HG02885 (cell line): ENCODE measurements around the gene TMPRSS12.
"Not testable (repeated sequence)": the region's sequence is repeated elsewhere in the genome, so short reads cannot be mapped to it uniquely, and the experiment has no call there.

Source experiments
- ATAC-seq: cut with Tn5 transposase; IDR thresholded peaks from one replicate; pipeline ENCODE4 v1.9.1; 2021; ENCODE audit warnings: mild to moderate bottlenecking; ENCODE audit not compliant: unreplicated experiment, poor library complexity

The TMPRSS12 gene

GRCh38 chr12:50855218-50855617, 12.5 kb downstream of the TMPRSS12 start:
- not testable (repeated sequence) for ATAC-seq

- ATAC-seq, result not testable (repeated sequence)
Observed at GRCh38 chr12:50855679-50856078, 13.0 kb downstream of the TMPRSS12 start.

DNA sequence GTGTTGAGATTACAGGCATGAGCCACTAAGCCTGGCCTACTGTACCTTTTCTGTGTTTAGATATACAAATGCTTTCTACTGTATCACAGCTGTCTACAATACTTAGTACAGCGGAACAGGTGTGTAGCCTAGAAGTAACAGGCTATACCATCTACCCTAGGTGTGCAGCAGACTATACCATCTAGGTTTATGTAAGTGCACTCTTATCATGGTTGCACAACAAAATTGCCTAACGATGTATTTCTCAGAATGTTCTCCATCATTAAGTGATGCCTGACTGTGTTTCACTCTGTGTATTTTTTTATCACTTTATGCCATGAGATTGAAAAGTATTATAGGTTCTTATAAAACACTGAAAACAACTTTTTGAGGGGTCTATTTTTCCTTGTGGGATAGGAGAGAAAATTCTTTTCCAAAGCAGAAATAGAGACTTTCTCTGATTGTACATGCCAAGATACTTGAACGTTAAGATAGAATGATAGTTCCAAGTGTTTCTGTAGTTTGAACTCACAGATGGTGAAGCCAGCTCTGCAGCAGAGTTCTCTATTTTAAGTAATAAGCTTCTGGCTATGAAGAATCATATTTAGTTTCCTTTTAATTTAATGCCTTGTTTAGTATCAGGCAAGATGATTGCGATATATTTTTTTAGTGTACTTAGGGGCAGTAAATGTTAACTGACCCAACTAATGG, 17.0 kb downstream of the TMPRSS12 start:
- no peak for ATAC-seq

DNA sequence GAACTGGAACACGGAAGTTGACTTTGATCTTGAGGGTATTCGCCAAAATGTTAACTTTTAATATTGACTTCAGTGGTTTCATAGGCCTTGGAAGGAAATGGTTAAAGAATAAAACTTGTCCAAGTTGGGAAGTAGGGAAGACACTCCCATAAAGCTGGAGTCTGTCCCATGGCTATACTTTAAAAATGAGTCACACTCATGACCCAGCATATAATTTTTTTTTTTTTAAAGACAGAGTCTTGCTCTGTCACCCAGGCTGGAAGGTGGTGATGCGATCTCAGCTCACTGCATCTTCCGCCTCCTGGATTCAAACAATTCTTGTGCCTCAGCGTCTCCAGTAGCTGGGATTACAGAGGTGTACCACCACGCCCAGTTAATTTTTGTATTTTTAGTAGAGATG, 19.6 kb downstream of the TMPRSS12 start:
- ATAC-seq, result no peak

- ATAC-seq, result no peak
Observed at GRCh38 chr12:50865266-50865665, 22.5 kb downstream of the TMPRSS12 start.

DNA sequence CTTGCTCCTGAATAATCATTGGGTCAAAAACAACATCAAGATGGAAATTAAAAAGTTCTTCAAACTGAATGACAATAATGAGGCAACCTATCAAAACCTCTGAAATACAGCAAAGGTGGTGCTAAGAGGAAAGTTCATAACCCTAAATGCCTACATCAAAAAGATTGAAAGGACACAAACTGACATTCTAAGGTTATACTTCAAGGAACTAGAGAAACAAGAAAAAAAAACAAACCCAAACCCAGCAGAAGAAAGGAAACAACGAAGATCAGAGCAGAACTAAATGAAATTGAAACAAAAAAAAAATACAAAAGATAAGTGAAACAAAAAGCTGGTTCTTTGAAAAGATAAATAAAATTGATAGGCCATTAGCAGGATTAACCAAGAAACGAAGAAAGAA, 26.2 kb downstream of the TMPRSS12 start:
- ATAC-seq, result not testable (repeated sequence)

GRCh38 chr12:50882563-50882962, 39.8 kb downstream of the TMPRSS12 start:
- ATAC-seq, result no peak

DNA sequence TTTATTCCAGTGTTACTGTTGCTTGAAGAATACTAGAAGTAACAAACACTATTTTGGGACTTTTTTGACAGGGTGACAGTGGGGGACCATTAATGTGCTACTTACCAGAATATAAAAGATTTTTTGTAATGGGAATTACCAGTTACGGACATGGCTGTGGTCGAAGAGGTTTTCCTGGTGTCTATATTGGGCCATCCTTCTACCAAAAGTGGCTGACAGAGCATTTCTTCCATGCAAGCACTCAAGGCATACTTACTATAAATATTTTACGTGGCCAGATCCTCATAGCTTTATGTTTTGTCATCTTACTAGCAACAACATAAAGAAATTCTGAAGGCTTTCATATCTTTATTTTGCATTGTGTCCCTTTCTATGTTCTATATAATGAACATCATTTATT, 44.5 kb downstream of the TMPRSS12 start:
- ATAC-seq, result no peak

- ATAC-seq, result no peak
Observed at GRCh38 chr12:50888666-50889065, 45.9 kb downstream of the TMPRSS12 start.

DNA sequence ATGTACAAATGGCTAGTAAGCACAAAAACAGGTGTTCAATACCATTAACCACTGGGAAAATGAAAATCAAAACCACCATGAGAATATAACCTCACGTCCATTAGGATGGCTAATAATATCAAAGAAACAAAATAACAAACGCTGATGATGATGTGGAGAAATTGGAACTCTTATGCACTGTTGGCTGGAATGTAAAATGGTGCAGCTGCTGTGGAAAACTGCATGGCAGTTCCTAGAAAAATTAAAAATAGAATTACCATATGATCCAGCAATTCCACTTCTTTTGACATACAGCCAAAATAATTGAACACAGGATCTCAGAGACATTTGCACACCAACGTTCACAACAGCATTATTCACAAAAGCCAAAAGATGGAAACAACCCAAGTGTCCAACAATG, 51.5 kb downstream of the TMPRSS12 start:
- no peak for ATAC-seq

DNA sequence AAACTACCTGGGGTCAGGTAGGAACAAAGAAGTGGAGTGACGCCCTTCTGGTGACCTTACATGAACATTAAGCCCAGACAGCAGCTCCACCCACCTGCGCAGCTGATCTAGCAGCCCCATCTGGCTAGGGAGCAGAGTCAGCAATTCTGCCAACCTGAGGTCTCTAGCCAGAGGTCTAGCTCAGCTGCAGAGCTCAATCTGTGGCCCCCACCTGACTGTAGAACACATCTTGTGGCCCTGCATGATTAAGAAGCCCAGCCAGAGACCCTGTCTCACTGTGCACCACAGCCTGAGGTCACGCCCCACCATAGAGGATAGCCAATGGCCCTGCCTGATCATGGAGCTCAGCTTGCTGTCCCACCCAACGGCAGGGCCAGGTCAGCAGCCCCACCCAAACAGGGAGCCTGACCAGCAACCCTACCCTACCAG, 59.0 kb downstream of the TMPRSS12 start:
- no peak for ATAC-seq

- not testable (repeated sequence) for ATAC-seq
Observed at GRCh38 chr12:50908479-50908878, 65.8 kb downstream of the TMPRSS12 start.

DNA sequence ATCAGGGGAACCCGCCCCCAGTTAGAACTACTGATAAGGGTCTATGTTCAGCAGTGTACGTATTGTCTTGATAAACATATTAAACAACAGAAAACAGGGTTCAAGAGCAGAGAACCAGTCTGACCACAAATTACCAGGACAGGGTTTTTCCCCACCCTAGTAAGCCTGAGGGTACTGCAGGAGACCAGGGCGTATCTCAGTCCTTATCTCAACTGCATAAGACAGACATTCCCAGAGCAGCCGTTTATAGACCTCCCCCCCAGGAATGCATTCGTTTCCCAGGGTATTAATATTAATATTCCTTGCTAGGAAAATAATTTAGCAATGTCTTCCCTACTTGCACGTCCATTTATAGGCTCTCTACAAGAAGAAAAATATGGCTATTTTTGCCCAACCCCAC, 69.6 kb downstream of the TMPRSS12 start:
- ATAC-seq, result not testable (repeated sequence)

GRCh38 chr12:50913224-50913623, 70.5 kb downstream of the TMPRSS12 start:
- no peak for ATAC-seq

- no peak for ATAC-seq
Observed at GRCh38 chr12:50914872-50915484, 72.3 kb downstream of the TMPRSS12 start.

DNA sequence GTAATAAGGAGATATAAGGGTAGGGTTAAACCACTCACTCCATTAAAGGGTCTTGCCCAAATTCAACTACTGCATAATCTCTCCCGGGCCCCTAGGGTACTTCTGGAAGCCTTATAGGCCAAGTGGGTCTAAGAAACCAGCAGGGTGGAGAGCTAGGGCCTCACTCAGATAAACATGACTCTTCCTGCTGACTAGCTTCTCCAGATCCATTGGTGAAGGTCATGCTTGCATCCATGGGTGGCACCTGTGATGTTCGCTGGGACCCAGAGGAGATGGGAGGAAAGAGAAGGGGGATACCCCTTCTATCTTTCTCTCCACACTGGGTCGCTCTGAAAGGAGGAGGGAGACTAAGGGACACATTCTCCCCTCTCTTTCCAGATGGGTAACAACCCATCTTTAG, 73.6 kb downstream of the TMPRSS12 start:
- no peak for ATAC-seq

DNA sequence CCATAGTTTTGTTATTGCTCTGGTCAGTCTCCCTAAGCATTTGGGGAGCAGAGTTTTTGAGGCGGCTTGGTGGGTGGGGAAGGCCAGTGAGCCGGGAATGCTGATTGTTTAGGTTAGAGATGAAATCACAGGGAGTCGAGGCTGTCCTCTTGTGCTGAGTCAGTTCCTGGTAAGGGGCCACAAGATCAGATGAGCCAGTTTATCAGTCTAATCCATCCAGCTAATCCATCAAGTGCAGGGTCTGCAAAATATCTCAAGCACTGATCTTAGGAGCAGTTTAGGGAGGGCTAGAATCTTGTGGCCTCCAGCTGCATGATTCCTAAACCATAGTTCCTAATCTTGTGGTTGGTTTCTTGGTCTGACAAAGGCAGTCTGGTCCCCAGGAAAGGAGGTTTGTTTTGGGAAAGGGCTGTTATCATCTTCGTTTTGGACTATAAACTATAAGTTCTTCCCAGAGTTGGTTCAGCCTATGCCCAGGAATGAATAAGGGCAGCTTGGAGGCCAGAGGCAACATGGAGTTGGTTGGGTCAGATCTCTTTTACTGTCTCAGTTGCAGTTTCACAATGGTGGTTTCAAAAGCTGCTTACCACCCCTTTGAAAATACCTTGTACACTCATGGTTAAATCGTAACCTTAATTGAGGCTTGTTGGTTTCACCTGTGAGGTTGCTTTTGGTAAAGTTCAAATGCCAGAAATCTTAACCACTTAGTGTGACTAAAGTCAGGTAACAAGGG, 76.0 kb downstream of the TMPRSS12 start:
- peak; percentile 48 for ATAC-seq

- no peak for ATAC-seq
Observed at GRCh38 chr12:50922820-50923219, 80.1 kb downstream of the TMPRSS12 start.

DNA sequence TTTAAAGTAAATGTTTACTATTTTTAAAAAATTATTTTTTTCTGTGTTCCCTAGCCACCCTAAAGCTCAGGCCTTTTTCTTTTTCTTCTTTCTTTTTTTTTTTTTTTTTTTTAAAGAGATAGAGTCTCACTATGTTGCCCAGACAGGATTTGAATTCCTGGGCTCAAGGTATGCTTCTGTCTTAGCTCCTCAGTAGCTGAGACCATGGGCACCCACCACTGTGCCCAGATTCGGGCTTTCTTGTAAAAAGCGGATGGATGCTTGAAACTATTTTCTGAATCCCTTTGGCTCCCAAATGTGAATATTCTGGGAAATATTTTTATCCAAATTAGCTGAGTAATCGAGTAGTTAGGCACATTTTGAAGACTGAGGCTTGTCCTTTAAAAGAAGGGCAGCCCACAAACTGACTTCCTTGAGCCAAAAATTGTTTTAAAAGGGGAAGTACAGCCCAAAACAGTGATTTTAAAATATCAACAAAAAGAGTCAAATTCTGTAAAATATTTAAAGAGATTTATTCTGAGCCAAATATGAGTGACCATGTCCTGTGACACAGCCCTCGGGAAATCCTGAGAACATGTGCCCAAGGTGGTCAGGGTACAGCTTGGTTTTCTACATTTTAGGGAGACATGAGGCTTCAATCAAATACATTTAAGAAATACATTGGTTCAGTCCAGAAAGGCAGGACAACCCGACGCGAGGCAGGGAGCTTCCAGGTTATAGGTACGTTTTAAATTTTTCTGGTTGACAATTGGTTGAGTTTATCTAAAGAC, 80.8 kb downstream of the TMPRSS12 start:
- no peak for ATAC-seq

DNA sequence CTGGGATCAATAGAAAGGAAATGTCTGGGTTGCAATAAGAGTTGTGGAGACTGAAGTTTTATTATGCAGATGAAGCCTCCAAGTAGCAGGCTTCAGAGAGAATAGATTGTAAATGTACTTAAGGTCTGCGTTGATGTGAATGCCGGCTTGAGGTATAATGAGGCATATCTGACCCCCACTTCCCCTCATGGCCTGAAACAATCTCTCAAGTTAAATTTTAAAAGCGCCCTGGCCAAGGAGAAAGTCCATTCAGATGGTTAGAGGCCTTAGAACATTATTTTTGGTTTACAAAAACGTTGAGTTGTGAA, 81.4 kb downstream of the TMPRSS12 start:
- no peak for ATAC-seq
